Neural cell (in vitro differentiated cells): ENCODE data around the gene PNMA3. TPM values are rescaled to one million over a fixed set of nuclear protein-coding genes. Genes with fewer than 3 reads are reported as not detected.

Source experiments
- H2AFZ ChIP-seq: fragments of 200-600, 300-800 bp; sonication (generic), shearing (Covaris generic); 2 replicates; pipeline ENCODE4 v1.6.0; 2014; ENCODE audit warnings: low read depth, mild to moderate bottlenecking, antibody characterized with exemption, low read length, moderate library complexity
- H3F3A ChIP-seq: fragments of 200-600 bp; shearing (Covaris generic); 2 replicates; pipeline ENCODE4 v1.6.1; 2016; ENCODE audit warnings: mild to moderate bottlenecking, moderate library complexity, mixed read lengths, antibody characterized with exemption, low read length; ENCODE audit not compliant: insufficient read depth, poor library complexity, severe bottlenecking
- H3K27ac ChIP-seq: fragments of 200-600, 300-800 bp; sonication (generic), shearing (Covaris generic); 2 replicates; pipeline ENCODE4 v1.5.1; 2014; ENCODE audit warnings: mild to moderate bottlenecking, low read length, moderate library complexity
- H3K27me3 ChIP-seq: fragments of 300-800, 200-600 bp; sonication (generic), shearing (Covaris generic); 2 replicates; pipeline ENCODE4 v1.6.0; 2014; ENCODE audit warnings: mild to moderate bottlenecking, low read depth, low read length, moderate library complexity; ENCODE audit not compliant: insufficient read depth
- H3K36me3 ChIP-seq: fragments of 300-800, 200-600 bp; sonication (generic), shearing (Covaris generic); 2 replicates; pipeline ENCODE4 v1.5.1; 2014; ENCODE audit warnings: mild to moderate bottlenecking, antibody characterized with exemption, low read length, moderate library complexity; ENCODE audit not compliant: insufficient read depth
- H3K4me2 ChIP-seq: fragments of 300-800, 200-600 bp; sonication (generic), shearing (Covaris generic); 2 replicates; pipeline ENCODE4 v1.6.0; 2014; ENCODE audit warnings: mild to moderate bottlenecking, low read length
- H3K4me3 ChIP-seq: fragments of 300-800, 200-600 bp; sonication (generic), shearing (Covaris generic); 2 replicates; pipeline ENCODE4 v1.5.1; 2014; ENCODE audit warnings: mild to moderate bottlenecking, low read length, moderate library complexity
- H3K79me2 ChIP-seq: fragments of 200-600 bp; shearing (Covaris generic); replicated peaks from 2 replicates; pipeline ENCODE4 v1.6.0; 2014; ENCODE audit warnings: mild to moderate bottlenecking, low read length, moderate library complexity; ENCODE audit not compliant: insufficient read depth
- H3K9ac ChIP-seq: fragments of 300-800, 200-600 bp; sonication (generic), shearing (Covaris generic); 2 replicates; pipeline ENCODE4 v1.6.1; 2016; ENCODE audit warnings: mild to moderate bottlenecking, low read length, mixed read lengths
- H3K9me2 ChIP-seq: fragments of 200-600 bp; shearing (Covaris generic); 2 replicates; pipeline ENCODE4 v1.6.1; 2016; ENCODE audit warnings: mild to moderate bottlenecking, low read length, mixed read lengths; ENCODE audit not compliant: insufficient read depth
- H3K9me3 ChIP-seq: fragments of 200-600, 300-800 bp; sonication (generic), shearing (Covaris generic); 2 replicates; pipeline ENCODE4 v1.6.1; 2016; ENCODE audit warnings: mild to moderate bottlenecking, mixed run types, low read length, moderate library complexity, mixed read lengths
- H4K20me1 ChIP-seq: fragments of 200-600 bp; shearing (Covaris generic); 2 replicates; pipeline ENCODE4 v1.6.1; 2016; ENCODE audit warnings: mild to moderate bottlenecking, mixed run types; ENCODE audit not compliant: insufficient read depth
- CTCF ChIP-seq: fragments of 450-650 bp; IDR thresholded peaks from 2 replicates; pipeline ENCODE4 v1.5.1; 2014; ENCODE audit warnings: antibody characterized with exemption, mild to moderate bottlenecking, moderate library complexity; ENCODE audit not compliant: poor library complexity, severe bottlenecking
- EP300 ChIP-seq: fragments of 450-650 bp; conservative IDR thresholded peaks from 2 replicates; pipeline ENCODE4 v1.6.1; 2014; ENCODE audit warnings: antibody characterized with exemption, mild to moderate bottlenecking, moderate library complexity; ENCODE audit not compliant: poor library complexity, severe bottlenecking
- EZH2 ChIP-seq: fragments of 200-600, 300-800 bp; shearing (Covaris generic), sonication (generic); IDR thresholded peaks from 2 replicates; pipeline ENCODE4 v1.6.1; 2014; ENCODE audit warnings: antibody characterized with exemption, low read length, borderline replicate concordance, mild to moderate bottlenecking; ENCODE audit not compliant: insufficient read depth, poor library complexity, severe bottlenecking
- MXI1 ChIP-seq: fragments of 450-650 bp; conservative IDR thresholded peaks from 2 replicates; pipeline ENCODE4 v1.6.1; 2014; ENCODE audit warnings: antibody characterized with exemption, mild to moderate bottlenecking; ENCODE audit not compliant: poor library complexity, severe bottlenecking
- POLR2AphosphoS5 ChIP-seq: IDR thresholded peaks from 2 replicates; pipeline ENCODE4 v1.6.1; 2012
- RAD21 ChIP-seq: fragments of 450-650 bp; conservative IDR thresholded peaks from 2 replicates; pipeline ENCODE4 v1.6.1; 2014; ENCODE audit warnings: antibody characterized with exemption, mild to moderate bottlenecking, moderate library complexity
- REST ChIP-seq: IDR thresholded peaks from 2 replicates; pipeline ENCODE4 v1.6.1; 2012; ENCODE audit warnings: borderline replicate concordance
- SMC3 ChIP-seq: fragments of 450-650 bp; conservative IDR thresholded peaks from 2 replicates; pipeline ENCODE4 v1.6.1; 2014; ENCODE audit warnings: antibody characterized with exemption, mild to moderate bottlenecking, moderate library complexity; ENCODE audit not compliant: poor library complexity
- TAF1 ChIP-seq: IDR thresholded peaks from 2 replicates; pipeline ENCODE4 v1.6.1; 2012; ENCODE audit warnings: low read depth
- polyA plus RNA-seq: library from polyadenylated mRNA; depleted of rRNA; stranded (reverse); fragments of >200 nt; gene quantifications from 2 replicates; pipeline ENCODE4 v1.2.3, GENCODE V29; 2014

The PNMA3 gene
- polyA plus RNA-seq, 1 donor from 2014 or later, result 3.2 TPM

GRCh38 chrX:153049093-153049492, 7.2 kb upstream of the PNMA3 start:
- no peaks in the 10 kb centered on the region for H3K36me3 ChIP-seq
- no peak overlapping the region for H2AFZ ChIP-seq
- TF ChIP-seq MXI1, result no peak
- no peak for TF ChIP-seq POLR2AphosphoS5
- no peak for TF ChIP-seq TAF1
- no peak for TF ChIP-seq REST
- H3K4me3 ChIP-seq, result no peak overlapping the region
- H3K9me3 ChIP-seq, result no peaks in the 10 kb centered on the region
- no peaks in the 10 kb centered on the region for H4K20me1 ChIP-seq
- no peak overlapping the region for H3K4me2 ChIP-seq
- no peaks in the 10 kb centered on the region for H3K27me3 ChIP-seq
- no peak overlapping the region for H3K27ac ChIP-seq
- no peak overlapping the region for H3K9ac ChIP-seq
- H3K79me2 ChIP-seq, result no peaks in the 10 kb centered on the region
- no peaks in the 10 kb centered on the region for H3F3A ChIP-seq
- no peaks in the 10 kb centered on the region for H3K9me2 ChIP-seq

- no peaks in the 10 kb centered on the region for H3K27me3 ChIP-seq
- H3K4me2 ChIP-seq, result no peak overlapping the region
- no peaks in the 10 kb centered on the region for H3F3A ChIP-seq
- no peaks in the 10 kb centered on the region for H4K20me1 ChIP-seq
- no peaks in the 10 kb centered on the region for H3K36me3 ChIP-seq
- H3K27ac ChIP-seq, result no peak overlapping the region
- no peaks in the 10 kb centered on the region for H3K79me2 ChIP-seq
- H3K9ac ChIP-seq, result no peak overlapping the region
- no peak overlapping the region for H3K4me3 ChIP-seq
- H3K9me2 ChIP-seq, result no peaks in the 10 kb centered on the region
- no peaks in the 10 kb centered on the region for H3K9me3 ChIP-seq
- H2AFZ ChIP-seq, result no peak overlapping the region
- TF ChIP-seq CTCF (no peak), EP300 (no peak), EZH2 (no peak), RAD21 (no peak), REST (no peak), SMC3 (no peak), MXI1 (no peak)
Measured at GRCh38 chrX:153052534-153052933, 3.7 kb upstream of the PNMA3 start.
